Upper lobe of left lung (tissue), 4 donors: ENCODE results near the gene MGMT.

Source experiments
- CTCF ChIP-seq, 6 experiments: fragments of 450-650 bp in 4 of 6; fragments of 200-600 bp in 2 of 6; sonication (generic) in 2 of 6; IDR thresholded peaks; one replicate each; pipeline ENCODE4 v1.5.1; 2016 to 2019; ENCODE audit warnings: antibody characterized with exemption in 6 of 6
- EP300 ChIP-seq, 4 donors: sonication (generic); formaldehyde crosslinking; IDR thresholded peaks; one replicate each; pipeline ENCODE4 v1.5.1; 2017; ENCODE audit warnings: antibody characterized with exemption in 4 of 4, control low read depth in 2 of 4
- POLR2A ChIP-seq, 4 donors: fragments of 450-650 bp; IDR thresholded peaks; one replicate each; pipeline ENCODE4 v1.5.1; 2016 to 2017; ENCODE audit warnings: antibody characterized with exemption in 4 of 4, mild to moderate bottlenecking in 2 of 4
- POLR2AphosphoS5 ChIP-seq, 2 donors: sonication (generic); formaldehyde crosslinking; IDR thresholded peaks; one replicate each; pipeline ENCODE4 v1.5.1; 2017; ENCODE audit warnings: antibody characterized with exemption in 2 of 2

- no peak for TF ChIP-seq EP300 (IDR thresholded peaks at IDR 0.05)
- no peak for TF ChIP-seq CTCF (IDR thresholded peaks at IDR 0.05)
- no peak for TF ChIP-seq POLR2AphosphoS5 (IDR thresholded peaks at IDR 0.05)
- TF ChIP-seq POLR2A (IDR thresholded peaks at IDR 0.05) = no peak
Observed at GRCh38 chr10:129792864-129793263, 325.8 kb downstream of the MGMT start.
